PC-3 (cell line): ENCODE data around the gene DENND6B.

ENCODE experiments used
- CTCF ChIP-seq: fragments of 300-600 bp; sonication (generic); conservative IDR thresholded peaks from 2 replicates; pipeline ENCODE4 v1.5.1; 2017; ENCODE audit warnings: antibody characterized with exemption, low read depth, mild to moderate bottlenecking, low read length
- EZH2 ChIP-seq: fragments of 300-600 bp; sonication (generic); IDR thresholded peaks from one replicate; pipeline ENCODE4 v1.6.1; 2017; ENCODE audit warnings: antibody characterized with exemption, mild to moderate bottlenecking, low read length; ENCODE audit not compliant: unreplicated experiment
- EZH2phosphoT487 ChIP-seq: fragments of 300-600 bp; sonication (generic); IDR thresholded peaks from 2 replicates; pipeline ENCODE4 v1.6.1; 2018; ENCODE audit warnings: mild to moderate bottlenecking, antibody characterized with exemption, low read length, borderline replicate concordance

GRCh38 chr22:50313021-50313420 lies 13.8 kb downstream of the DENND6B start:
- no peak for TF ChIP-seq CTCF
- TF ChIP-seq EZH2phosphoT487 = no peak
- TF ChIP-seq EZH2 = no peak
